IMR-90 (cell line): ENCODE results near the gene ACSM3. TPM values are rescaled to one million over a fixed set of nuclear protein-coding genes. Genes with fewer than 3 reads are reported as not detected.
A peak's percentile ranks its signal among the peaks of the same experiment; 100 is the strongest.

Experiments used
- ATAC-seq: fragments of 200-7000 bp; cut with Tn5 transposase; 2 replicates; pipeline ENCODE4 v1.9.1; 2020; ENCODE audit warnings: low read depth, mild to moderate bottlenecking, moderate library complexity
- BruUV-seq: library from RNA; stranded (reverse); fragments of 400-500 nt; replicated peaks from 2 replicates; lab custom pipeline; 2021; lab: Mats Ljungman, UMichigan
- CTCF ChIA-PET: fragments of 300-600 bp; formaldehyde crosslinking; extraction: SDS; loops from one replicate; lab custom pipeline; 2021; ENCODE audit warnings: antibody characterized with exemption; lab: Yijun Ruan, JAX
- POLR2A ChIA-PET: fragments of 300-600 bp; sonication (Branson Sonifier 250); formaldehyde crosslinking; loops from one replicate; lab custom pipeline; 2022; ENCODE audit warnings: antibody characterized with exemption; ENCODE audit not compliant: unreplicated experiment; lab: Charles Lee
- DNase-seq: peaks from one replicate; pipeline ENCODE4 v3.0.0; 2013
- H2AFZ ChIP-seq: replicated peaks from 2 replicates; pipeline ENCODE3; 2013; ENCODE audit warnings: low read length, mild to moderate bottlenecking; ENCODE audit not compliant: poor library complexity
- H2AK5ac ChIP-seq: 2 replicates; pipeline ENCODE4 v1.6.1; 2013; ENCODE audit warnings: low read depth, low read length, inconsistent platforms
- H2AK9ac ChIP-seq: replicated peaks from 2 replicates; pipeline ENCODE3; 2013; ENCODE audit warnings: mild to moderate bottlenecking, low read depth, low read length, moderate library complexity; ENCODE audit not compliant: poor library complexity
- H2BK120ac ChIP-seq: 2 replicates; pipeline ENCODE4 v1.6.1; 2013; ENCODE audit warnings: low read depth, low read length, inconsistent platforms
- H2BK15ac ChIP-seq: 3 replicates; pipeline ENCODE4 v1.6.1; 2013; ENCODE audit warnings: low read depth, low read length, inconsistent platforms
- H2BK20ac ChIP-seq: 2 replicates; pipeline ENCODE4 v1.6.1; 2013; ENCODE audit warnings: low read depth, mild to moderate bottlenecking, inconsistent platforms, low read length, moderate library complexity
- H2BK5ac ChIP-seq: 2 replicates; pipeline ENCODE4 v1.6.1; 2013; ENCODE audit warnings: mild to moderate bottlenecking, low read depth, low read length, inconsistent platforms; ENCODE audit not compliant: poor library complexity, severe bottlenecking
- H3K14ac ChIP-seq: replicated peaks from 2 replicates; pipeline ENCODE4 v1.6.1; 2013; ENCODE audit warnings: low read depth, low read length, inconsistent platforms
- H3K18ac ChIP-seq: 2 replicates; pipeline ENCODE4 v1.6.1; 2013; ENCODE audit warnings: low read depth, low read length, control low read depth
- H3K23ac ChIP-seq: 2 replicates; pipeline ENCODE4 v1.6.1; 2013; ENCODE audit warnings: low read depth, low read length, inconsistent platforms
- H3K27ac ChIP-seq: 2 replicates; pipeline ENCODE4 v1.5.1; 2013; ENCODE audit warnings: mild to moderate bottlenecking, control low read depth, low read length; ENCODE audit not compliant: insufficient read depth
- H3K27me3 ChIP-seq: 2 replicates; pipeline ENCODE4 v1.6.1; 2013; ENCODE audit warnings: low read length; ENCODE audit not compliant: control insufficient read depth, insufficient read depth
- H3K36me3 ChIP-seq: 2 replicates; pipeline ENCODE4 v1.6.1; 2013; ENCODE audit warnings: low read length, mixed read lengths; ENCODE audit not compliant: control insufficient read depth, insufficient read depth
- H3K4ac ChIP-seq: 2 replicates; pipeline ENCODE4 v1.6.1; 2013; ENCODE audit warnings: low read depth, low read length, inconsistent platforms
- H3K4me1 ChIP-seq: 2 replicates; pipeline ENCODE4 v1.6.1; 2013; ENCODE audit warnings: low read length, mixed read lengths; ENCODE audit not compliant: control insufficient read depth, insufficient read depth
- H3K4me2 ChIP-seq: 2 replicates; pipeline ENCODE4 v1.6.1; 2013; ENCODE audit warnings: low read depth, mild to moderate bottlenecking, control low read depth, low read length, moderate library complexity
- H3K4me3 ChIP-seq: 2 replicates; pipeline ENCODE4 v1.5.1; 2013; ENCODE audit warnings: low read depth, mild to moderate bottlenecking, control low read depth, low read length, moderate library complexity; ENCODE audit not compliant: insufficient read depth
- H3K56ac ChIP-seq: 2 replicates; pipeline ENCODE4 v1.6.1; 2013; ENCODE audit warnings: low read length, inconsistent platforms; ENCODE audit not compliant: insufficient read depth; ENCODE audit errors: extremely low read depth
- H3K79me1 ChIP-seq, 2 experiments: 2 replicates each; pipeline ENCODE4 v1.6.1; 2013; ENCODE audit warnings: low read length in 2 of 2, inconsistent platforms in 1 of 2, low read depth in 1 of 2
- H3K9ac ChIP-seq: 2 replicates; pipeline ENCODE4 v1.6.1; 2013; ENCODE audit warnings: low read depth, low read length, control low read depth
- H3K9me1 ChIP-seq: 2 replicates; pipeline ENCODE4 v1.6.1; 2013; ENCODE audit warnings: low read length, inconsistent platforms; ENCODE audit not compliant: insufficient read depth
- H3K9me3 ChIP-seq: 2 replicates; pipeline ENCODE4 v1.6.1; 2013; ENCODE audit warnings: low read length; ENCODE audit not compliant: control insufficient read depth, insufficient read depth
- H4K20me1 ChIP-seq: 2 replicates; pipeline ENCODE4 v1.6.1; 2013; ENCODE audit warnings: low read length, inconsistent platforms; ENCODE audit not compliant: insufficient read depth
- H4K5ac ChIP-seq: 2 replicates; pipeline ENCODE4 v1.6.1; 2013; ENCODE audit warnings: mild to moderate bottlenecking, low read depth, low read length, control low read depth
- H4K8ac ChIP-seq, 2 experiments: 2 replicates each; pipeline ENCODE4 v1.6.1; 2013; ENCODE audit warnings: low read depth in 2 of 2, low read length in 2 of 2, control low read depth in 1 of 2, inconsistent platforms in 1 of 2
- H4K91ac ChIP-seq: 2 replicates; pipeline ENCODE4 v1.6.1; 2013; ENCODE audit warnings: low read depth, low read length, inconsistent platforms; ENCODE audit not compliant: insufficient read depth
- BHLHE40 ChIP-seq: fragments of 150-350 bp; IDR thresholded peaks from 2 replicates; pipeline ENCODE4 v1.6.1; 2016; ENCODE audit warnings: mild to moderate bottlenecking, low read depth, low read length
- MAFK ChIP-seq: IDR thresholded peaks from 2 replicates; pipeline ENCODE4 v1.6.1; 2012; ENCODE audit warnings: low read depth, low read length, improper control_type of control experiment
- MXI1 ChIP-seq: IDR thresholded peaks from 2 replicates; pipeline ENCODE4 v1.6.1; 2012; ENCODE audit warnings: low read depth, mild to moderate bottlenecking, low read length, moderate library complexity, borderline replicate concordance
- POLR2A ChIP-seq: IDR thresholded peaks from 2 replicates; pipeline ENCODE4 v1.6.1; 2012; ENCODE audit warnings: mild to moderate bottlenecking, low read depth, low read length
- RAD21 ChIP-seq: IDR thresholded peaks from 2 replicates; pipeline ENCODE4 v1.6.1; 2012; ENCODE audit warnings: low read length, improper control_type of control experiment
- RFX5 ChIP-seq: IDR thresholded peaks from 2 replicates; pipeline ENCODE4 v1.8.0; 2012; ENCODE audit warnings: low read depth, mild to moderate bottlenecking, low read length, moderate library complexity
- WGBS, 2 experiments: methylation state at CpG; one replicate each; pipeline versions ENCODE4 v1.1.5 to v1.1.7; 2013; ENCODE audit warnings: missing lambda C conversion rate in 2 of 2; ENCODE audit not compliant: insufficient read length in 1 of 2; ENCODE audit errors: extremely low coverage in 2 of 2; 5-methylcytosine and 5-hydroxymethylcytosine counted together
- dilution Hi-C: fragments of 300-500 bp; cut with HindIII; formaldehyde crosslinking; loops from one replicate; pipeline ENCODE4 v1.14.3; 2018; ENCODE audit warnings: low sequenced_read_pairs; ENCODE audit not compliant: unreplicated experiment
- in situ Hi-C: fragments of 300-500 bp; cut with MboI; formaldehyde crosslinking; loops from 3 replicates; pipeline ENCODE4 v1.14.3; 2019; ENCODE audit warnings: low sequenced_read_pairs, inconsistent platforms, mixed read lengths
- intact Hi-C: fragments of 100-400 bp; cut with micrococcal nuclease; formaldehyde crosslinking; loops from 2 replicates; pipeline ENCODE4 v1.10.0; 2022
- polyA plus RNA-seq, 3 experiments: library from polyadenylated mRNA; depleted of rRNA; stranded (reverse); fragments of >200 nt; gene quantifications; 2 replicates each; pipeline ENCODE4 v1.2.3, GENCODE V29; 2012; ENCODE audit warnings: low replicate concordance in 1 of 3
- total RNA-seq: library from RNA; depleted of rRNA; stranded (reverse); fragments of >200 nt; gene quantifications from 2 replicates; pipeline ENCODE4 v1.2.3, GENCODE V29; 2012

ACSM3 gene
- total and polyA plus RNA-seq, 2 of the 4 experiments (the other 2 are of a cell fraction): 0.50 to 0.54 TPM

GRCh38 chr16:20740901-20741521 lies 22.8 kb upstream of the ACSM3 start:
- H4K8ac ChIP-seq: peak overlapping the region; percentile 49 to 87
- ChIA-PET POLR2A (interaction anchor here (0.6 kb wide), 1 partner anchor 46 kb away, joined by 3 read pairs; no protein-coding TSS in a partner anchor), CTCF (no interaction called here)
- ATAC-seq: peak; percentile 95
- peak overlapping the region; percentile 72 for H3K56ac ChIP-seq
- no peak for TF ChIP-seq RAD21
- 0 out of 2 replicates have a peak, but pooled peaks have one; percentile 43 for TF ChIP-seq MXI1
- TF ChIP-seq POLR2A: peak; percentile 25; the same call in 1 of the 2 replicates
- TF ChIP-seq RFX5: no peak
- no peak for TF ChIP-seq BHLHE40
- no peak for TF ChIP-seq MAFK
- H2BK20ac ChIP-seq: no peak overlapping the region
- peak overlapping the region; percentile 89 for H4K5ac ChIP-seq
- no peaks in the 10 kb centered on the region for H3K9me1 ChIP-seq
- H3K4me2 ChIP-seq: peak overlapping the region; percentile 85
- peaks cover 28% of the 10 kb centered on the region for H4K20me1 ChIP-seq
- peak overlapping the region; percentile 94 for H3K9ac ChIP-seq
- peak overlapping the region; percentile 64 for H3K14ac ChIP-seq
- peak overlapping the region; percentile 92 for H3K4me3 ChIP-seq
- no peak overlapping the region for H2AK5ac ChIP-seq
- H3K79me1 ChIP-seq: peaks cover 20 to 24% of the 10 kb centered on the region in 2 experiments
- WGBS, 2 experiments: no CpG with 5 or more reads among the region's 36 CpGs
- intact Hi-C loops: loop anchor here (1.0 kb wide), 1 partner anchor 22 kb away; no protein-coding TSS in a partner anchor
- peak overlapping the region; percentile 58 for H3K23ac ChIP-seq
- peaks cover 2% of the 10 kb centered on the region for H3K4me1 ChIP-seq
- peaks cover 15% of the 10 kb centered on the region for H3K36me3 ChIP-seq
- peak overlapping the region; percentile 88 for H2BK5ac ChIP-seq
- peak overlapping the region; percentile 92 for H3K27ac ChIP-seq
- peak overlapping the region; percentile 12 for H2AK9ac ChIP-seq
- dilution Hi-C loops: no loop called here
- 0 out of 2 replicates have a peak overlapping the region, but pooled peaks have one; percentile 16 for H2BK120ac ChIP-seq
- H2BK15ac ChIP-seq: no peak overlapping the region
- BruUV-seq: TSS peak; percentile 15
- peak overlapping the region; percentile 48; the same call in 1 of the 2 replicates for H3K18ac ChIP-seq
- H4K91ac ChIP-seq: peak overlapping the region; percentile 69
- peak overlapping the region; percentile 81 for H3K4ac ChIP-seq
- in situ Hi-C loops: no loop called here
- no peaks in the 10 kb centered on the region for H3K9me3 ChIP-seq
- no peaks in the 10 kb centered on the region for H3K27me3 ChIP-seq
- H2AFZ ChIP-seq: peak overlapping the region; percentile 95
- DNase-seq: peak; percentile 74
